ENCODE data around the gene CYB5RL. TPM values are rescaled to one million over a fixed set of nuclear protein-coding genes. Genes with fewer than 3 reads are reported as not detected.

Gene CYB5RL
- total and polyA plus RNA-seq, 2 experiments from 2014 or later: 4.5 to 7.5 TPM

- Histone ChIP-seq H3K27ac (no peak overlapping the region), H3K4me2 (no peak overlapping the region), H3K79me2 (no peaks in the 10 kb centered on the region), H3K27me3 (no peaks in the 10 kb centered on the region), H3K4me3 (no peak overlapping the region), H4K20me1 (ENCODE audit: insufficient read depth, poor library complexity, severe bottlenecking) (peaks cover 2% of the 10 kb centered on the region), H3K36me3 (replicated peaks; ENCODE audit: insufficient read depth, low read depth) (no peaks in the 10 kb centered on the region), H3K4me1 (ENCODE audit: insufficient read depth) (no peaks in the 10 kb centered on the region), H3K9me2 (replicated peaks; ENCODE audit: insufficient read depth) (no peaks in the 10 kb centered on the region), H2AFZ (no peak overlapping the region), H3K9me3 (ENCODE audit: low read depth) (no peaks in the 10 kb centered on the region)
- no peak for DNase-seq (ENCODE audit: low spot score)
- TF ChIP-seq EZH2 (IDR thresholded peaks at IDR 0.05; ENCODE audit: borderline replicate concordance) (no peak), EZH2phosphoT487 (IDR thresholded peaks at IDR 0.05; ENCODE audit: low read depth, severe bottlenecking, unreplicated experiment) (no peak)
- TF ChIP-seq, protein P1, sequence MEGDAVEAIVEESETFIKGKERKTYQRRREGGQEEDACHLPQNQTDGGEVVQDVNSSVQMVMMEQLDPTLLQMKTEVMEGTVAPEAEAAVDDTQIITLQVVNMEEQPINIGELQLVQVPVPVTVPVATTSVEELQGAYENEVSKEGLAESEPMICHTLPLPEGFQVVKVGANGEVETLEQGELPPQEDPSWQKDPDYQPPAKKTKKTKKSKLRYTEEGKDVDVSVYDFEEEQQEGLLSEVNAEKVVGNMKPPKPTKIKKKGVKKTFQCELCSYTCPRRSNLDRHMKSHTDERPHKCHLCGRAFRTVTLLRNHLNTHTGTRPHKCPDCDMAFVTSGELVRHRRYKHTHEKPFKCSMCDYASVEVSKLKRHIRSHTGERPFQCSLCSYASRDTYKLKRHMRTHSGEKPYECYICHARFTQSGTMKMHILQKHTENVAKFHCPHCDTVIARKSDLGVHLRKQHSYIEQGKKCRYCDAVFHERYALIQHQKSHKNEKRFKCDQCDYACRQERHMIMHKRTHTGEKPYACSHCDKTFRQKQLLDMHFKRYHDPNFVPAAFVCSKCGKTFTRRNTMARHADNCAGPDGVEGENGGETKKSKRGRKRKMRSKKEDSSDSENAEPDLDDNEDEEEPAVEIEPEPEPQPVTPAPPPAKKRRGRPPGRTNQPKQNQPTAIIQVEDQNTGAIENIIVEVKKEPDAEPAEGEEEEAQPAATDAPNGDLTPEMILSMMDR (IDR thresholded peaks at IDR 0.05; ENCODE audit: poor library complexity): no peak
- 93% methylated on average over 13 of the region's 13 CpGs for WGBS (ENCODE audit: low lambda C conversion rate, missing lambda C conversion rate)
Measured at GRCh38 chr1:54228638-54229079, 28.8 kb upstream of the CYB5RL start.

DNA sequence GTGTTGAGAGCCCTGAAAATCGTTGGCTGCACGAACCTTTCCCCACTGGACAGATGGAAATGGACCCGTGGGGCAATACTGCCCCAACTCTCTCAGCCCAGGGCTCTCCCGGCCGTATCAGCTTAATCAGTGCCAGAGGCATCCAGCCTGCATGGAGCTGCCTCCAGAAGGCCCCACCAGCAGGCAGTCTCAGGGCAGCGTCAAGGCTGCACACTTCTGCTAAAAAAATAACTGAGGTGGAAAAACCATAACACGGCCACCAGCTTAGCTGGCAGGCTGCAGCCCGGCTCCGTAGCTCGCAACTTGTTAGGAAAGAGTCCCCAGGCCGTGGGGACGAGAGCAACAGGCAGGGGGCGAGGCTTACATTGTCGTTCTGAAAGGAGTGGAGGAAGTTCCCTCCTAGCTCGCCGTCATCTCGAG lies 28.1 kb upstream of the CYB5RL start:
- H3K9me2 ChIP-seq (replicated peaks; ENCODE audit: insufficient read depth): no peaks in the 10 kb centered on the region
- H3K36me3 ChIP-seq (replicated peaks; ENCODE audit: insufficient read depth, low read depth): no peaks in the 10 kb centered on the region
- H4K20me1 ChIP-seq (ENCODE audit: insufficient read depth, poor library complexity, severe bottlenecking): peaks cover 2% of the 10 kb centered on the region
- 77% methylated on average over 17 of the region's 17 CpGs for WGBS (ENCODE audit: low lambda C conversion rate, missing lambda C conversion rate)
- H3K27me3 ChIP-seq: no peaks in the 10 kb centered on the region
- H3K4me2 ChIP-seq: no peak overlapping the region
- no peak overlapping the region for H2AFZ ChIP-seq
- H3K9me3 ChIP-seq (ENCODE audit: low read depth): no peaks in the 10 kb centered on the region
- H3K27ac ChIP-seq: no peak overlapping the region
- no peak overlapping the region for H3K4me3 ChIP-seq
- no peaks in the 10 kb centered on the region for H3K79me2 ChIP-seq
- TF ChIP-seq EZH2 (IDR thresholded peaks at IDR 0.05; ENCODE audit: borderline replicate concordance): no peak
- TF ChIP-seq, protein P1 (IDR thresholded peaks at IDR 0.05; ENCODE audit: poor library complexity): no peak
- TF ChIP-seq EZH2phosphoT487 (IDR thresholded peaks at IDR 0.05; ENCODE audit: low read depth, severe bottlenecking, unreplicated experiment): no peak
- no peak for DNase-seq (ENCODE audit: low spot score)
- H3K4me1 ChIP-seq (ENCODE audit: insufficient read depth): no peaks in the 10 kb centered on the region

- H4K20me1 ChIP-seq (ENCODE audit: insufficient read depth, poor library complexity, severe bottlenecking): peaks cover 2% of the 10 kb centered on the region
- H3K79me2 ChIP-seq: no peaks in the 10 kb centered on the region
- H3K9me3 ChIP-seq (ENCODE audit: low read depth): no peaks in the 10 kb centered on the region
- no peak overlapping the region for H3K4me2 ChIP-seq
- TF ChIP-seq EZH2phosphoT487 (IDR thresholded peaks at IDR 0.05; ENCODE audit: low read depth, severe bottlenecking, unreplicated experiment) (no peak), EZH2 (IDR thresholded peaks at IDR 0.05; ENCODE audit: borderline replicate concordance) (no peak)
- TF ChIP-seq, protein P1 (IDR thresholded peaks at IDR 0.05; ENCODE audit: poor library complexity): no peak
- no peak overlapping the region for H2AFZ ChIP-seq
- 87% methylated on average over 8 of the region's 8 CpGs for WGBS (ENCODE audit: low lambda C conversion rate, missing lambda C conversion rate)
- no peaks in the 10 kb centered on the region for H3K36me3 ChIP-seq (replicated peaks; ENCODE audit: insufficient read depth, low read depth)
- no peaks in the 10 kb centered on the region for H3K9me2 ChIP-seq (replicated peaks; ENCODE audit: insufficient read depth)
- no peak overlapping the region for H3K4me3 ChIP-seq
- H3K4me1 ChIP-seq (ENCODE audit: insufficient read depth): no peaks in the 10 kb centered on the region
- H3K27ac ChIP-seq: no peak overlapping the region
- peak; percentile 66 for DNase-seq (ENCODE audit: low spot score)
- H3K27me3 ChIP-seq: no peaks in the 10 kb centered on the region
Measured at GRCh38 chr1:54227091-54227602, 27.3 kb upstream of the CYB5RL start.
